Activated CD4-positive, alpha-beta T cell treated with anti-CD3 and anti-CD28 coated beads, Interleukin-10, Interleukin-2, amounts not matched to agents 100 ng/mL and 50 ng/mL, durations not matched to agents 16 hours and 8 hours (primary cell): ENCODE results near the gene GALK1.

ENCODE experiments used
- DNase-seq: peaks from one replicate; pipeline ENCODE4 v3.0.0-alpha.2; 2020

GALK1 gene

GRCh38 chr17:75722542-75723095 lies 42.4 kb downstream of the GALK1 start:
- DNase-seq: no peak

GRCh38 chr17:75722076-75722475 lies 42.9 kb downstream of the GALK1 start:
- DNase-seq: no peak

- no peak for DNase-seq
Observed at GRCh38 chr17:75721463-75722011, 43.5 kb downstream of the GALK1 start.

- DNase-seq: peak; percentile 46
Observed at GRCh38 chr17:75720656-75721462, 44.1 kb downstream of the GALK1 start, which contains the start of gene ITGB4. ITGB4 (plus strand) TSS chr17:75721459; CDS start chr17:75724704, 3,245 bp downstream.

- no peak for DNase-seq
Observed at GRCh38 chr17:75719732-75720131, 45.3 kb downstream of the GALK1 start.

GRCh38 chr17:75712446-75712845 lies 52.5 kb downstream of the GALK1 start:
- no peak for DNase-seq
